SK-N-SH (cell line): ENCODE data around the gene ITM2C.

ENCODE experiments used
- CTCF ChIP-seq: fragments of 200-600 bp; sonication (generic); IDR thresholded peaks from 2 replicates; pipeline ENCODE4 v1.6.1; 2017; ENCODE audit warnings: antibody characterized with exemption, mild to moderate bottlenecking, moderate library complexity
- SIN3A ChIP-seq: IDR thresholded peaks from 2 replicates; pipeline ENCODE4 v1.6.1; 2012; ENCODE audit warnings: low read depth, mild to moderate bottlenecking, low read length, moderate library complexity, borderline replicate concordance

- no peak for TF ChIP-seq CTCF
- TF ChIP-seq SIN3A: no peak
Measured at GRCh38 chr2:230881840-230882239, 17.1 kb downstream of the ITM2C start.
